Neural progenitor cell (in vitro differentiated cells): ENCODE data around the gene MIPEP. TPM values are rescaled to one million over a fixed set of nuclear protein-coding genes. Genes with fewer than 3 reads are reported as not detected.

Experiments
- DNase-seq: peaks from one replicate; pipeline ENCODE4 v3.0.0-alpha.2; 2016; ENCODE audit warnings: low spot score
- H2AFZ ChIP-seq: fragments of 200-600 bp; sonication (generic); replicated peaks from 2 replicates; pipeline ENCODE4 v1.6.1; 2016; ENCODE audit warnings: antibody characterized with exemption
- H3F3A ChIP-seq: fragments of 200-600 bp; sonication (generic); 2 replicates; pipeline ENCODE4 v1.6.1; 2016; ENCODE audit warnings: antibody characterized with exemption, low read depth
- H3K27ac ChIP-seq: fragments of 200-600 bp; sonication (generic); 2 replicates; pipeline ENCODE4 v1.5.1; 2016; ENCODE audit warnings: mild to moderate bottlenecking
- H3K27me3 ChIP-seq: fragments of 200-600 bp; sonication (generic); 2 replicates; pipeline ENCODE4 v1.6.1; 2016; ENCODE audit warnings: mild to moderate bottlenecking, moderate library complexity
- H3K36me3 ChIP-seq: fragments of 200-600 bp; sonication (generic); 2 replicates; pipeline ENCODE4 v1.5.1; 2016
- H3K4me1 ChIP-seq: fragments of 200-600 bp; sonication (generic); 2 replicates; pipeline ENCODE4 v1.6.1; 2016; ENCODE audit warnings: mixed run types
- H3K4me2 ChIP-seq: fragments of 200-600 bp; sonication (generic); 2 replicates; pipeline ENCODE4 v1.6.1; 2016
- H3K4me3 ChIP-seq: fragments of 200-600 bp; sonication (generic); 2 replicates; pipeline ENCODE4 v1.5.1; 2016
- H3K79me2 ChIP-seq: fragments of 200-600 bp; sonication (generic); 2 replicates; pipeline ENCODE4 v1.6.1; 2016; ENCODE audit warnings: low read depth
- H3K9ac ChIP-seq: fragments of 200-600 bp; sonication (generic); 2 replicates; pipeline ENCODE4 v1.6.1; 2016
- H3K9me3 ChIP-seq: fragments of 200-600 bp; sonication (generic); 2 replicates; pipeline ENCODE4 v1.5.1; 2016; ENCODE audit warnings: low read depth
- H4K20me1 ChIP-seq: fragments of 200-600 bp; sonication (generic); 2 replicates; pipeline ENCODE4 v1.6.1; 2016; ENCODE audit warnings: low read depth
- H3K27ac Mint-ChIP-seq: 3 replicates; pipeline ENCODE4 v1.8.0; 2021; ENCODE audit warnings: mixed read lengths
- H3K27me3 Mint-ChIP-seq: 2 replicates; pipeline ENCODE4 v1.8.0; 2022; ENCODE audit warnings: low read depth, mild to moderate bottlenecking, inconsistent platforms, moderate library complexity, mixed read lengths; ENCODE audit not compliant: insufficient read depth
- H3K36me3 Mint-ChIP-seq: 3 replicates; pipeline ENCODE4 v1.8.0; 2021; ENCODE audit warnings: mixed read lengths
- H3K4me1 Mint-ChIP-seq: 3 replicates; pipeline ENCODE4 v1.8.0; 2021; ENCODE audit warnings: mixed read lengths
- H3K4me3 Mint-ChIP-seq: 3 replicates; pipeline ENCODE4 v1.8.0; 2021; ENCODE audit warnings: mild to moderate bottlenecking, moderate library complexity, mixed read lengths
- H3K9me3 Mint-ChIP-seq: 3 replicates; pipeline ENCODE4 v1.8.0; 2020; ENCODE audit warnings: mixed read lengths
- EZH2 ChIP-seq: fragments of 200-600 bp; sonication (generic); IDR thresholded peaks from 2 replicates; pipeline ENCODE4 v1.6.1; 2017; ENCODE audit warnings: antibody characterized with exemption, mild to moderate bottlenecking, moderate library complexity
- EZH2phosphoT487 ChIP-seq: fragments of 200-600 bp; sonication (generic); IDR thresholded peaks from 2 replicates; pipeline ENCODE4 v1.6.1; 2017; ENCODE audit warnings: antibody characterized with exemption
- total RNA-seq: library from RNA; depleted of rRNA; stranded (reverse); fragments of >200 nt; gene quantifications from 2 replicates; pipeline ENCODE4 v1.2.3, GENCODE V29; 2015; ENCODE audit warnings: low replicate concordance
- TF ChIP-seq, protein P1 (sequence below): fragments of 200-600 bp; sonication (generic); IDR thresholded peaks from 2 replicates; pipeline ENCODE4 v1.5.1; 2017; ENCODE audit warnings: antibody characterized with exemption, mild to moderate bottlenecking

MIPEP gene
- total RNA-seq, 1 donor from 2014 or later: 22.8 TPM

DNA sequence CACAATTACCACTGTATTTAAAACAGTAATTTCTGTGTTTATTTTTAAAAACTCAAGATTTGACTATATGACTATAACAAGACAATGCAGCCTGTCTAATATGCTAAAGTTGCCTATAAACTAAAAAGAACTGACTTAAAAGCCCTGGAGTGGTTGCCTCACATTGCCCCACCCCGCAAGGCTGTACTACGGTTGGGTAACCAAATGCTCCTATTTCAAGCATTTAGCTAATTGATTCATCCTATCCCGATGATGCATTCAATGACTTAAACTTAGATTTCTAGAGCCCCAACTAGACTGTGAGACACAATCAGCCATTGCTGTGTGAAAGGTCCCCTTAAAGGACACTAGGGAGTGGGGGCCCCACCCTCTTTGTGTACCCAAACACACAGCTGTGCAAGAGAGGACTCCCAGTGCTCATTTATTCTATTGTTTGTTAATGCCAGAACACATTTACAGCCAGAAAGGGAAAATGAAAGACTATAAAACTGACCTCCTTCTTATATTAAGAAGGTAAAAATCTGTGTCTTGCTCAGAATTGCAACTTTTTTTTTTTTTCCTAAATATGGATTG, 66.9 kb downstream of the MIPEP start:
- Mint-ChIP-seq H3K9me3 (peaks cover 8% of the 10 kb centered on the region), H3K27ac (peak overlapping the region; percentile 69), H3K27me3 (no peaks in the 10 kb centered on the region), H3K4me1 (no peaks in the 10 kb centered on the region), H3K4me3 (no peak overlapping the region), H3K36me3 (peaks cover 16% of the 10 kb centered on the region)
- no peak overlapping the region for H2AFZ ChIP-seq
- no peak overlapping the region for H3K9ac ChIP-seq
- no peaks in the 10 kb centered on the region for H3F3A ChIP-seq
- no peak for DNase-seq
- no peaks in the 10 kb centered on the region for H3K9me3 ChIP-seq
- no peak overlapping the region for H3K4me3 ChIP-seq
- H3K27me3 ChIP-seq: no peaks in the 10 kb centered on the region
- H3K36me3 ChIP-seq: no peaks in the 10 kb centered on the region
- H3K4me2 ChIP-seq: no peak overlapping the region
- H3K4me1 ChIP-seq: peaks cover 5% of the 10 kb centered on the region
- no peak for TF ChIP-seq EZH2phosphoT487
- no peak for TF ChIP-seq EZH2
- TF ChIP-seq, protein P1, sequence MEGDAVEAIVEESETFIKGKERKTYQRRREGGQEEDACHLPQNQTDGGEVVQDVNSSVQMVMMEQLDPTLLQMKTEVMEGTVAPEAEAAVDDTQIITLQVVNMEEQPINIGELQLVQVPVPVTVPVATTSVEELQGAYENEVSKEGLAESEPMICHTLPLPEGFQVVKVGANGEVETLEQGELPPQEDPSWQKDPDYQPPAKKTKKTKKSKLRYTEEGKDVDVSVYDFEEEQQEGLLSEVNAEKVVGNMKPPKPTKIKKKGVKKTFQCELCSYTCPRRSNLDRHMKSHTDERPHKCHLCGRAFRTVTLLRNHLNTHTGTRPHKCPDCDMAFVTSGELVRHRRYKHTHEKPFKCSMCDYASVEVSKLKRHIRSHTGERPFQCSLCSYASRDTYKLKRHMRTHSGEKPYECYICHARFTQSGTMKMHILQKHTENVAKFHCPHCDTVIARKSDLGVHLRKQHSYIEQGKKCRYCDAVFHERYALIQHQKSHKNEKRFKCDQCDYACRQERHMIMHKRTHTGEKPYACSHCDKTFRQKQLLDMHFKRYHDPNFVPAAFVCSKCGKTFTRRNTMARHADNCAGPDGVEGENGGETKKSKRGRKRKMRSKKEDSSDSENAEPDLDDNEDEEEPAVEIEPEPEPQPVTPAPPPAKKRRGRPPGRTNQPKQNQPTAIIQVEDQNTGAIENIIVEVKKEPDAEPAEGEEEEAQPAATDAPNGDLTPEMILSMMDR: no peak
- H3K27ac ChIP-seq: no peak overlapping the region
- H4K20me1 ChIP-seq: no peaks in the 10 kb centered on the region
- H3K79me2 ChIP-seq: no peaks in the 10 kb centered on the region

DNA sequence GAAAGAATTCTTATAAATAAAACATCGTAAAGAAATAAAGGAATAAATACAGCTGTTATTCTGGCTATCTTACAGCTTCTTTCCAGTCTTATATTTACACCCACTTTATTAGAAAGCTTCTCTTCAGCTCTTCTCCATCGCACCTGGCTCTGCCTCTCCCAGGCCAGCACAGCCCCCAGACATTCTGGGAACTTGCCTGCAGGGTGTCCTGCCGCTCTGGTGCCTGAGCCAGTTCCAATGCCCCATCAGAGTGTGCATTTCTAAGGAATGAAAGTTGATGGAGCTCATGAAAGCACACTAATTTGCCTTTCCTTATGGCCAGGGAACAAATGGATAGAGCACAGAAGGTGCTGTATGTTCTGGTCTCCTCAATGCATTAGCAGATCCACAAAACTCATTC, 68.7 kb downstream of the MIPEP start:
- TF ChIP-seq EZH2phosphoT487: no peak
- TF ChIP-seq, protein P1: no peak
- Histone ChIP-seq H2AFZ (no peak overlapping the region), H3F3A (no peaks in the 10 kb centered on the region), H3K4me1 (peaks cover 5% of the 10 kb centered on the region), H3K9ac (no peak overlapping the region), H3K4me2 (no peak overlapping the region), H4K20me1 (no peaks in the 10 kb centered on the region), H3K27ac (no peak overlapping the region), H3K36me3 (no peaks in the 10 kb centered on the region), H3K79me2 (no peaks in the 10 kb centered on the region), H3K4me3 (no peak overlapping the region), H3K27me3 (no peaks in the 10 kb centered on the region), H3K9me3 (no peaks in the 10 kb centered on the region)
- no peak for DNase-seq
- Mint-ChIP-seq H3K9me3 (no peaks in the 10 kb centered on the region), H3K4me3 (no peak overlapping the region), H3K4me1 (no peaks in the 10 kb centered on the region), H3K36me3 (peaks cover 11% of the 10 kb centered on the region), H3K27ac (no peak overlapping the region), H3K27me3 (no peaks in the 10 kb centered on the region)

DNA sequence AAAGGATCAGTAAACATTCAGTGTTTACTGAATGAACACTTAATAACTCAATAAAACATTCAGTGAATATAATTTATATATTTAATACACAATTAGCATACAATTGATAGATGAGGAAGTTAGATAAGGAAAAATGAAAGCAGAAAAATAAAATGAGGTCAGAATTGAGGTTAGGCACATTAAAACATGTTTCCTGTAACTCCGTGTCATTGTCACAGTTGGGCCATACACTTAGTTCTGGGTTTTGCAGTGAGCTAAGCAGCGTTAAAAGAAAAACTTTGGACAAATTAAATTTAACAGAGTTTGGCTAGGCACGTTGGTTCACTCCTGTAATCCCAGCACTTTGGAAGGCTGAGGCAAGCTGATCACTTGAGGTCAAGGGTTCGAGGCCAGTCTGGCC, 71.4 kb downstream of the MIPEP start:
- TF ChIP-seq EZH2phosphoT487: no peak
- TF ChIP-seq, protein P1: no peak
- TF ChIP-seq EZH2: no peak
- no peaks in the 10 kb centered on the region for H3F3A ChIP-seq
- Mint-ChIP-seq H3K27me3 (peaks cover 2% of the 10 kb centered on the region), H3K36me3 (peaks cover 3% of the 10 kb centered on the region), H3K9me3 (no peaks in the 10 kb centered on the region), H3K4me3 (no peak overlapping the region), H3K4me1 (no peaks in the 10 kb centered on the region), H3K27ac (no peak overlapping the region)
- no peak overlapping the region for H3K4me2 ChIP-seq
- H3K9me3 ChIP-seq: no peaks in the 10 kb centered on the region
- no peaks in the 10 kb centered on the region for H3K27me3 ChIP-seq
- H3K4me1 ChIP-seq: peaks cover 5% of the 10 kb centered on the region
- no peaks in the 10 kb centered on the region for H3K79me2 ChIP-seq
- no peaks in the 10 kb centered on the region for H4K20me1 ChIP-seq
- no peak for DNase-seq
- H3K27ac ChIP-seq: no peak overlapping the region
- H3K9ac ChIP-seq: no peak overlapping the region
- H2AFZ ChIP-seq: no peak overlapping the region
- no peak overlapping the region for H3K4me3 ChIP-seq
- H3K36me3 ChIP-seq: no peaks in the 10 kb centered on the region
